Hematopoietic multipotent progenitor cell treated with erythropoietin and hydrocortisone succinate and interleukin-3 and kit ligand, for 4 days (in vitro differentiated cells): ENCODE measurements around the gene RAB6B.

Source experiments
- DNase-seq: peaks from one replicate; pipeline ENCODE4 v3.0.0-alpha.2; 2015

Gene RAB6B

GRCh38 chr3:133893683-133894352 lies 1.9 kb downstream of the RAB6B start:
- DNase-seq, result no peak

- peak; percentile 98 for DNase-seq
Measured at GRCh38 chr3:133892541-133893231, 3.0 kb downstream of the RAB6B start.

DNA sequence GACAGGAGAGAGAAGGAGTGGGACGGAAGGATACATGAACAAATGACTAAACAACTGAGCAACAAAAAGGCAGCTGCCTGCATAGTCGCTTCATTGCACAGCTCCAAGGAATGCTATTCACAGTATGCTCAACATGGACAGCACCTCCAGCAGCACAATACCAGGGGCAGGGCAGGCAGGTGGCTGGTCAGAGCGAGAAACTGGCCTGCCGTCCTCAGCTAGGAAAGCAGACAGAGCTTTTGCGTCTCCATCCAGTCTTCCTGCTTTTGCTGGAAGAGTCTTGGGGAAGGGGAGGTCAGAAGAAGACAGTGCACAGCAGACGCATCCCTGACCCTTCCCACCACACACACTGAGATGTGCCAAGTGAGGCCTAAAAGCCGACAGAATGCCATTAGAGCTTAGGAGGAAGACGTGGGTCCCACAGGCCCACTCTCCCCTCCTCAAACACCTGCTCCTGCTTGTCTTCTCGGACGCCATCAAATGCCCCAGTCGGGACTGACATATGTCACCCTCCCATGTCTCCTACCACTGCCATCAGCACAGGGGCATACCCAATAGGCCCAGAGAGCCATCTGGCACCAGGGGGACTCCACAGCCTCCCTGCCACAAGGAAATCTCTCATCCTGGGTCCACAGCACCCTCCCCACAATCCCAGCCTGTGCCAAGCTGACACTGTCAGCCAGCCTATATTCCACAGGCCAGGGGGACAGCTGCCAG lies 3.9 kb downstream of the RAB6B start:
- no peak for DNase-seq

- no peak for DNase-seq
Measured at GRCh38 chr3:133890972-133891644, 4.6 kb downstream of the RAB6B start.

DNA sequence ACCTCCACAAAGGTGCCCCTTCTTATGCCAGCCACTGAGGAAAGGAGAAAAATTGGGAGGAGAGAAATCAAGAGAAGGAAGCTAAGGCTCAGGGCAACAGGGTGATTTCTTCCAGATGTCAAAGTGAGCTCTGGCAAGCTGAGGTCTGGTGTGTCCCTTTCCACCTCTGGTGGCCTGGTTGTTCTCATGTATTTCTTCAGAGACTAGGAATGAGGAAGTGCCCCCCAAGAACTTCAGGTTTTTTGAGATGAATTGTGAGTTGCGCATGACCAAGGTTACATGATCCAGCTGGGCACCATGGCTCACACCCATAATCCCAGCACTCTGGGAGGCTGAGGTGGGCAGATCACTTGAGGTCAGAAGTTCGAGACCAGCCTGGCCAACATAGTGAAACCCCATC lies 5.6 kb downstream of the RAB6B start:
- DNase-seq, result peak; percentile 63

DNA sequence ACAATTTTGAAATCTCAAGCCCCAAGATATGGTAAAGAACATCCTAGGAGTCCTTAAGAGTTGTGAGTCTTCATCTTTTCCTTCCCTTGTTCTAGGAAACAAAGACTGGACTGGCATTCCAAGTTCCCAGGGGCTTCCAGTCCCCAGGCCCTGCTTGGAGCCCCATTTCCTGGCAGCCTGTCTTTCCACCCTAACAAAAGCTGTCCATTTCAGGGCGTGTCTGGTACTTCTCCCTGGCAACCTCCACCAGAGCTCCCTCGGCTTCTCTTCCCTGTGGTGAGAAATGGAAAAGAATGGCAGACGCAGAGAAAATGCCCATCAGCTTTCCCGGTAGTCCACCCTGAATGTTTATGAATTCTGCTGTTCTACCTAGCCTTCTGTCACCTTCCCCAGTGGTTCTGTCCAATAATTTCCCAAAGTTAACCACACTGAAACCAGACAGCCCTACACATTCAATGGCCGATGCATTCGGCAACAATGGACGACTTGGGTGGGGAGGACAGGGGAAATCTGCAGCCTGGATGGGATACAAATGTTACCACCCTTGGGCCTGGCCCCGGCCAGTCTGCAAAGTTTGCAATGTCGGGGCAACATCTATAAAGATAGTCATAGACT lies 6.8 kb downstream of the RAB6B start:
- DNase-seq, result no peak

- peak; percentile 75 for DNase-seq
Measured at GRCh38 chr3:133887803-133888703, 7.6 kb downstream of the RAB6B start.

GRCh38 chr3:133887074-133887802 lies 8.4 kb downstream of the RAB6B start:
- DNase-seq, result no peak

DNA sequence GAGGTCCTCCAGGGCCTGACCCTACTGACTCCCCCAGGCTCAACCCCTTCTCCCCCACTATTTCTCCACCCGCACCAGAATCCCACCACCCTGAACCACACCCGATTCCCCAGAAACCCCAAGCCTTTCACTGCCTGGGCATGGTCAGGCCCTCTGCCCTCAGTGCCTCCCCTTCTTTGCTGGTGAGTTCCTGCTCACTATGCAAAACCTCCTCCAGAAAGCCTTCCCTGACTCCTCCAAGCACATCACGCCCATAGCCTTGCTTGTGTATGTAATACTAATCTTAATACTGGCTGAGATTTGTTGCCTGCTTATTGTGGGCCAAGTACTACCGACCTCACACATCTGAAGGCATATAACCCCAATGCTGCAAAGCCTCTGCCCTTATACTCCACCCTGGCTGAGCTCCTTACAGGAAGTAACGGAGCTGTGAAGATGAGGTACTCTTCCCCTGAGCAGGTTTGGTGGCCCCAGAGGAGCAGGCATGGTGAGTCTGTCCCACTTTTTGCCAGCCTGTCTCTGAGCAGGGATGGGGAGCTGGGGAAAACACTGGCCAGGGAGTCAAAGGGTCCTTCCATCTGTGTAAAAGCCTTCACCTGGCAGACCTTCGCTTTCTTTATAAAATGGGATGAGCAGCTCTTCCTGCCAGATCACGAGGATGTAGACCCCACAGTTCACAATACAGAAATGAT lies 9.5 kb downstream of the RAB6B start:
- no peak for DNase-seq

DNA sequence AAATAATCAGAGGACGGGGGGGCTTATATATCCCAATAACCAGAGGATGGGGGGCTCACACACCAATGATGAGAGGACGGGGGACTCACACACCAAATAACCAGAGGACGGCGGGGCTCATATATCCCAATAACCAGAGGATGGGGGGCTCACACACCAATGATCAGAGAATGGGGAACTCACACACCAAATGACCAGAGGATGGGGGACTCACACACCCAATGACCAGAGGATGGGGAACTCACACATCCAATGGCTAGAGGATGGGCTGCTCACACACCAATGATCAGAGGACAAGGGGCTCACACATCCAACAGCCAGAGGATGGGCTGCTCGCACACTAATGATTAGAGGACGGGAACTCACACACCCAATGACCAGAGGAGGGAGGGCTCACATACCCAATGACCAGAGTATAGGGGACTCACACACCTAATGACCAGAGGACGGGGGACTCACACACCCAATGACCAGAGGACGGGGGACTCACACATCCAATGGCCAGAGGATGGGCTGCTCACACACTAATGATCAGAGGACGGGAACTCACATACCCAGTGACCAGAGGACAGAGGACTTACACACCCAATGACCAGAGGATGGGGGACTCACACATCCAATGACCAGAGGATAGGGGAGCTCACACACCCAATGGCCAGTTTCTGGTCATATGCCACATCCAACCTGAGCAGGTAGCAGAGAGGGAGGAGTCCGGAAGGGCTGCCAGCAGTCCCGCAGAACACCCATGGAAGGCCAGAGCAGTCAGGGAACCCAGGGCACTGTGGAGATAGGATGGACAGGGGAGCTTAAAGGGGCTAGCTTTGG lies 10.6 kb downstream of the RAB6B start:
- no peak for DNase-seq

DNA sequence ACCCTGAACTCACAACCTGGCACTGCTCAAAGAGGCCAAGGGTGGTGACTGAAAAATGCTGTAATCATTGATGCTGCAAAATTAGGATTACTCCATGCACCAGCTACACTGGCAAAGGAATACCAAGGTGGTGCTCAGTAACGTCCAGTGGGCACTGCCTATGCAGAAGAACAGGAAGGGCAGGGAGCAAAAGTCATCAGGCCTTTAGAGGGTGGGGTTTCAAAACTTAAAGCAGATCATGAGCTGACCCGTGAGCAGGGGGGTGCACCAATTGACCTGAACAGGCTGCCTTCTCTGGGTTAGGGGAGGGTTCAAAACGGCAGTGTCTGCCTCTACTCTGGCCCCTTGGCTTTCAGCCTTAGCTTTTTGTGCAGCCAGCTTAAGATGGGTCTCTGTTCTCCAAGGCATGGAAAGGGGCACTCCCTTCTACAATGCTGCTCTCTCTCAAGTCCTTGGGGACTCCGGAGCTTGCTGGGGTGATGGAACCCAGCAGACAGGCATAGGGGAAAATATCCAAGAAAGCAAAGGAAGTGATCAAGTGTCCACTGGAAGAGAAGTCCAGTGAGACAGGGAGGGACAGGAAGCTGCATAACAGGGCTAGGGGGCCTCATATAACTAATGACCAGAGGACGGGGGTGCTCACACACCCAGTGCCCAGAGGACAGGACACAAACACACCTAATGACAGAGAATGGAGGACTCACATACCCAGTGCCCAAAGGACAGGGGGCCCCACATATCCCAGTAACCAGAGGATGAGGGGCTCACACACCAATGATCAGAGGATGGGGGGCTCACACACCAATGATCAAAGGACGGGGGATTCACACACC lies 11.4 kb downstream of the RAB6B start:
- DNase-seq, result no peak

DNA sequence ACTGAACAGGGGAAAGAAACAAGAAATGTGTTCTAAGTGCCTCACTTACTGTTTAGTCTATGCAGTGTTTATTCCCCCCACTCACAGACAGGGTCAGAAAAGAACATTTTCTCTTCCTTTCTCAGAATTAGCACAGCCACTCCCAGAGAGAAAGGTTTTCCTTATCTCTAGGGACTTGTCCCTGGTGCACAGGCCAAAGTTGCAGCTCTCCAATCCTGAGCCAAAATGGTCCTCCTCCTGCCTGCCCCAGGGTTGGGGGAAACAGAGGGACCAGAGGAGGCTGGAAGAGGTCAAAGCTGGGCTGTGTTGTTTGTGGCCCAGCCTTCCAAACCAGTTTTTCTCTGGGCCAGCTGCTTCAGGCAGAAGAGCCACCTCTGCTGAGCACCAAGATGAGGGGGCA lies 12.0 kb downstream of the RAB6B start:
- peak; percentile 65 for DNase-seq

GRCh38 chr3:133882986-133883586 lies 12.6 kb downstream of the RAB6B start:
- no peak for DNase-seq

- no peak for DNase-seq
Measured at GRCh38 chr3:133881939-133882825, 13.5 kb downstream of the RAB6B start.

- no peak for DNase-seq
Measured at GRCh38 chr3:133881492-133881891, 14.2 kb downstream of the RAB6B start.

- DNase-seq, result no peak
Measured at GRCh38 chr3:133880886-133881455, 14.7 kb downstream of the RAB6B start.

DNA sequence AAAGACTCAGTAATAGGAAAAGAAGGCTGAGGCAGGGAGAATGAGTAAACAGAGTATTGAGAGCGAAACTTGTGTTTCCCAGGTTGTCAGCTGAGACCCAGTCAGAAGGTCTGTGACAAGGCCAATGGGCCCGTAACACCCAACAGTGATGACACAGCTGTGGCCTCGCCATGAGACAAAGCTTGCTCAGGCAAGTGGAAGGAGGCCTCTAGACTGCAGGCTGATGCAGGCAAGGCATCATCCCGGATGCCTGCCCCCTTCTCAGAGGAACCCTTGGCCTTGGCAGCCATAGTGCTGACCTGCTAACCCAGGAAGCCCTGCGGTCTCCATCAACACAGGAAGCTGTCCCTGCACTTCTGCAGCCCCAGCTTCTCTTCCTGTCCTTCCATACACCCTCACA lies 15.4 kb downstream of the RAB6B start:
- DNase-seq, result no peak
